Hepatic stellate cell (primary cell): ENCODE measurements around the gene APCDD1.
"Not testable (repeated sequence)": the region's sequence is repeated elsewhere in the genome, so short reads cannot be mapped to it uniquely, and the experiment has no call there.

ENCODE experiments used
- DNase-seq: peaks from one replicate; pipeline ENCODE4 v3.0.0; 2011; ENCODE audit warnings: low spot score

Gene APCDD1

GRCh38 chr18:10463096-10463495, 8.7 kb downstream of the APCDD1 start:
- no peak for DNase-seq

GRCh38 chr18:10463741-10464140, 9.3 kb downstream of the APCDD1 start:
- DNase-seq, result no peak

- not testable (repeated sequence) for DNase-seq
Observed at GRCh38 chr18:10464161-10464648, 9.8 kb downstream of the APCDD1 start.

GRCh38 chr18:10465174-10465939, 10.9 kb downstream of the APCDD1 start:
- no peak for DNase-seq

- no peak for DNase-seq
Observed at GRCh38 chr18:10470429-10470828, 16.0 kb downstream of the APCDD1 start.

GRCh38 chr18:10471574-10471973, 17.1 kb downstream of the APCDD1 start:
- no peak for DNase-seq

- DNase-seq, result no peak
Observed at GRCh38 chr18:10473132-10473531, 18.7 kb downstream of the APCDD1 start.

- no peak for DNase-seq
Observed at GRCh38 chr18:10474309-10474708, 19.9 kb downstream of the APCDD1 start.

- no peak for DNase-seq
Observed at GRCh38 chr18:10475276-10475653, 20.8 kb downstream of the APCDD1 start.

- no peak for DNase-seq
Observed at GRCh38 chr18:10475654-10476291, 21.3 kb downstream of the APCDD1 start.

GRCh38 chr18:10476338-10476791, 21.9 kb downstream of the APCDD1 start:
- no peak for DNase-seq

- no peak for DNase-seq
Observed at GRCh38 chr18:10477121-10477862, 22.9 kb downstream of the APCDD1 start.

- no peak for DNase-seq
Observed at GRCh38 chr18:10477863-10478260, 23.4 kb downstream of the APCDD1 start.

- DNase-seq, result no peak
Observed at GRCh38 chr18:10481831-10482230, 27.4 kb downstream of the APCDD1 start.

GRCh38 chr18:10482363-10482984, 28.0 kb downstream of the APCDD1 start:
- DNase-seq, result no peak

GRCh38 chr18:10482985-10483949, 28.8 kb downstream of the APCDD1 start:
- DNase-seq, result no peak

GRCh38 chr18:10485475-10485874, 31.0 kb downstream of the APCDD1 start:
- DNase-seq, result no peak

GRCh38 chr18:10486362-10486761, 31.9 kb downstream of the APCDD1 start:
- no peak for DNase-seq

- no peak for DNase-seq
Observed at GRCh38 chr18:10487154-10487553, 32.7 kb downstream of the APCDD1 start.

- DNase-seq, result no peak
Observed at GRCh38 chr18:10488017-10488416, 33.6 kb downstream of the APCDD1 start.
